CD4-positive, alpha-beta T cell treated with Interleukin-4 for 1 hour (primary cell): Measurements from ENCODE around the gene P2RY12.

Experiments used
- DNase-seq, 2 donors: peaks; one replicate each; pipeline ENCODE4 v3.0.0-alpha.2; 2020 to 2022

P2RY12 gene

DNA sequence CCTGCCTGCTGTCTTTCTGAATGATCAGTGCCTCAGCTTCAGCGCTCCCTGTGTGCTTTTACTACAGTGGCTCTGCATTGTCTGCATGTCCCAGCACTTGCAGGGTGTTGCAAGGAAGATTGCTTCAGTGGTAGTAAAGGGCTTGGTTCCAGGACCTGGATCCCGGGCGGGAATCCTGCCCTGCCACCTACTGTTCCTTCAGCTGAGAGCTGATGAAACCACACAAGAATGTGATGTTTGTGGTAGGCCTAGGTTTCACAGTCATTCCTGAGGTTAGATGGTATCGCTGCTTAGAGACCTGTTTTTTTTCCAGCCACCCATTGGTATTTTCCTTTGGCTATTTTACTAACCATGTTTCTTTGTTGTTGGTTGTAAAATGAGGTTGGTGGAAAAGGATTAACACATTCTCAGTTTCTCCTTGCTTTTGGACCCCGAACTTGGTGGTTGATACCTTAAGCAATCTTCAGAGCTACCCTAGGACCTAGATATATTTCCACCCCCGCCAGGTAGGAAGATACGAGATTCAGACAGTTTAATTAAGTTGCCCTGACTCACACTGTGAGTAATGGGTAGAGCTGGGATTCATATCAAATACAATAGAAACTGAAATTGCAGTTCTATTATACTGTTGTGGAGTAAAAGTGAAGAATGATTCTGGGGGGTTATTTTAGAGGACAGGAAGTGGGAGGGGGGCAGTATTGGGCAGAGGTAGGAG, 79.3 kb downstream of the P2RY12 start:
- no peak for DNase-seq

DNA sequence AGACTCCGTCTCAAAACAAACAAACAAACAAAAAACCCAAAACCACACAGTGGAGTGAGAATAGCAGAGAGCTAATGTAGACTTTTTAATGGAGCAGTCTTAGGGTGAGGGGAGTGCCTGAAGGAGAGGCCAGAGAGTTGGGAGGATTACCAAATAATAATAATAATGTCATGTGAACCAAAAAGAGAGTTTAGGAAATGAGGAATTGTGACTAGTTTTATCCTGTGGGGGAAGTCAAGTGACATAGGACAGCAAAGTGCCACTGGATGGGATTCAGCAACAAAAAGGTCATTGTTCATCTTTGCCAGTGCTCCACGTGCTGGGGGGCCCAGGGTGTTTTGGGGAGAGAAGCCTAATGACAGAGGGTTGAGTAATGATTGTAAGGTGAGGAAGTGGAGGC, 80.8 kb downstream of the P2RY12 start:
- no peak for DNase-seq

DNA sequence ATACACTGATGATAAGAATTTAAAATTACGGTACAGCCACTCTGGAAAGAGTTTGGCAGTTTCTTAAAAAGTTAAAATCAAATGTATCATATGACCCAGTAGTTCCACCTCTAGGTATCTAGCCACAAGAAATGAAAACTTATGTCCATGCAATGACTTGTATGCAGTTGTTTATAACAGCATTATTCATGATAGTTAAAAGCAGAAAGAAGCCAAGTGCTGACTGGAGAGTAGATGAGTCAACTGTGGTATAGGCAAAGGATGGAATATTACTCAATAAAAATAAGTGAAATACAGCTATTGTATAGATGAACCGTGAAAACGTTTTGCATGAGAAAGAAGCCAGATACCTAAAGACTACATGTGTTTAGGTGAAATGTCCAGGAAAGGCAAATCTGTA, 82.8 kb downstream of the P2RY12 start:
- DNase-seq = no peak

DNA sequence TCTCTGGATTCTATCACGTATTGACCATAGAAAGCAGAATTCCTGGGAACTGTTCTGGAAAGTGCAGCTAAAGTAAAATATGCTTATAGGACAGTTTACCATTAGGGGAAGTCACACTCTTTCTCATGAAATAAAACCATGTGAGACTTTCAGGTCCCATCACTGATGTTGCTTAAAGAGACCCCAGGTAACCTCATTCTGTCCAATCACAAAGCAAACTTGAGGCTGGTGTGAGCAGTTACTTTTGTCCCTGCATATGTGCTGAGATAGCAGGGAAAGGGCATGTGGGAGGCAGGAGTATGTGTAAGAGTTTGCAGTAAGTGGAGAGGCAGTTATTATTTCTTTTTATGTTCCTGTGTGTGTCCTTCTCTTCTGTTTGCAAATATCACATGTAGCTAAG, 84.0 kb downstream of the P2RY12 start:
- DNase-seq = no peak

DNA sequence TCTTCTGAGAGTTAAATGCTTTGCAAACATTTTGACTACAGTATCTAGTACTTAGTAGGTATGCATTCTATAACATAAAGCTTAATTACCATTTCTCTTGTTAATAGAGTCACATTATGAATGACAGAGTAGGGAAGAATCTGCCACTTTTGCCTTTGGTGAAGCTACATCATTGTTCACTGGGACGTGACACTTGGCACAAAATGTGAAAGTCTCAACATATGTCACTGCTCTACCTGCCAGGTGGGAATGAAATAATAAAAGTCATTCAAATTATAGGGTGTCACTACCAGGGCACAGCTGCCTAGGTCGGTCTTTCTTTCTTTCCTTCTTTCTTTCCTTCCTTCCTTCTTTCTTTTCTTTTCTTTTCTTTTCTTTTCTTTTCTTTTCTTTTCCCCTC, 85.5 kb downstream of the P2RY12 start:
- no peak for DNase-seq

DNA sequence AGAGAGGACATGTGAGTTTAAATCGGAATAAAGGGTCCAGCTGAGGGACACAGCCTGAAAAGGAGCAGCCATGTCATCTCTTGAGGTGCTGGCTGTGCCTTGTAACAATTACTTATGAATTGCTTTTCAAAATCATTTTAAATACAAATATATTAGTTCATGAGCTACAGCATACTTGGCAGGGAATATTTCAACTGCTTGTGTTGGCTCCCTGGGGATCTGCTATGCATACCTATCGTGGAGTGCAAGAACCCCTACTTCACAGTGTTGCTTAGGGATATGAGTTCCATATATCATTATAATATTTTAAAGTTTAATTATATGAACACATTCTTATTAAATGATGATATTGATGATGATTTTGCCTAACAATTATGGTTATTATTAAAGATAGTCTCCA, 87.1 kb downstream of the P2RY12 start:
- no peak for DNase-seq

DNA sequence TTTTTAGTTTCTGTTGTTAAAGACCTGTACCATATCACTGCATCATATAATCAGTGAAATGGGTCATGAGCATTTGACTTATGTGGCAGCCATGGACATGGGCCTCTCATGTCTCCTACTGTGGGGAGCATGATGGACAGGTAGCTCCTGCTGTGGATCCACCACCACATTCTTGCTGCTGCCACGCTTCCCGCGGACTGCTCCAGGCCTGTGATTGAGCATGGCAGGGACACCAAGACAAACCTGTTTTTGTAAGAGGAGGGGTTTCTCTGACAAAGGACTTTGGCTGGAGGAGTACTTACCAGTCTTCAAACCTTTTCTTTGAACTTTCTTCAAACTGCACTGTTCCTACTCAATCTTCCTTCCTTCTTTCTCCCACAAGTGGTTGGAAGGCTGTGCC, 88.3 kb downstream of the P2RY12 start:
- DNase-seq = no peak

DNA sequence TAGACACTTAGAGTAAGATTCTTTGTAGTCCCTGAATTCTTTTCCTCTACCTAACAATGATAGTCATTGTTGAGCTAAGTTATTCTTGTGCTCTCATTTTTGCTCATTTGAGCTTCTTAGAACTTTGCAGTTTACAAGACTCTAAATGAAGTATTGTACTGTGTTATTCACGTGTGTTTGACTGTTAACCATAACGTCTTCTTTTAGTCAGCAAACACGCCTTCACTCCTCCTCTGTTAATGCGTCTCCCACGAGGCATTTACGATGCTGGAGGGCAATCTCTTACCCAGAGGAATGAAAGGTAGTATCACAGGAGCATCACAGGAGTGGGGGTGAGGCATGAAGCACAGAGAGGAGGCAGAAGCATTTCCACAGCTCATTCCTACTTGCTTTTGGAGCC, 91.4 kb downstream of the P2RY12 start:
- DNase-seq = no peak

DNA sequence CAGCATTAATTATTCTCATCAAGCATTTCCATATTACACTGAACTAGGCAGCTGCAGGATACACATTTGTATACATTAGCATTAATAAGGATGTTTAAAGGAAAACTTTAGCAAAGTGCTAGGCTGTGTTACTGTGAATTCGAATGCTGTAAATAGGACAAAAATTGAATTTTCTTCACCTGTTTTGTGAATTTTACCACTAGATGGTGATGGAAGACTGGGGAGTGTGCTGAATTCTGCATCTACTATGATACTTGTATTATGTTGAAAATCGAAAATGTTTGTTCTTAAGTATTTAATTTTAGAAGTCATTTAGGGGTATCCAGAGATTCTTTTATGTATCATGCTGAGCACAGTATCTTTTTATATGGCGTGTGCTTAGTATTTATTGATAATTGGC, 93.9 kb downstream of the P2RY12 start:
- no peak for DNase-seq

DNA sequence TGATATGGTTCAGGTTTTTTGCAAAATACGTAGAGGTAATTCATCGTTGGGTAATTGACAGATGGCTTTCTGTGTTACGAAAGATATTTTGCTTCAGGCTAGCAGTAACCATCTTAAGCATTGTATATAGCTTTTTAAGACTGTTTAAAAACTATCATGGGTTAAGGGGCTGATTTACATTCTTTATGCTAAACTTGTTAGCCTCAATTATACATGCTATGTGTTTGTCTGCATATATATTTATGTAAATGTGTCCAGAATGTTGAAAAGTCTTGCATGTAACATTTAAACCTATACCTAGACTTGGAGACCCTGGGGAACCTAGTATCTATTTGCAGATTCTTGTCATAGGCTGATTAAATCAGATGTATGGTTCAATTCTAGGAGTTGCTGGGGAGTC, 95.1 kb downstream of the P2RY12 start:
- DNase-seq = no peak
